HTR-8/SVneo (cell line): ENCODE measurements around the gene EDEM2.
"Not testable (repeated sequence)": the region's sequence is repeated elsewhere in the genome, so short reads cannot be mapped to it uniquely, and the experiment has no call there.

Experiments used
- DNase-seq: peaks from one replicate; pipeline ENCODE4 v3.0.0; 2011; ENCODE audit warnings: low spot score, mixed read lengths; ENCODE audit not compliant: insufficient read length
- FAIRE-seq: peaks from 2 replicates; lab custom pipeline; 2011; peaks lifted over from hg19 to GRCh38; lab: Jason Lieb, UNC

EDEM2 gene

GRCh38 chr20:35171438-35171752 lies 24.3 kb upstream of the EDEM2 start:
- no peak for FAIRE-seq
- DNase-seq: no peak

GRCh38 chr20:35168701-35169409 lies 21.7 kb upstream of the EDEM2 start:
- FAIRE-seq, DNase-seq: not testable (repeated sequence)

GRCh38 chr20:35167787-35168186 lies 20.7 kb upstream of the EDEM2 start:
- FAIRE-seq (no peak), DNase-seq (no peak)

GRCh38 chr20:35166242-35166830 lies 19.2 kb upstream of the EDEM2 start:
- FAIRE-seq (no peak), DNase-seq (no peak)

- DNase-seq (no peak), FAIRE-seq (no peak)
Observed at GRCh38 chr20:35165221-35166185, 18.4 kb upstream of the EDEM2 start.

GRCh38 chr20:35164531-35164930 lies 17.4 kb upstream of the EDEM2 start:
- FAIRE-seq, DNase-seq: not testable (repeated sequence)

GRCh38 chr20:35160341-35160740 lies 13.2 kb upstream of the EDEM2 start:
- not testable (repeated sequence) for FAIRE-seq, DNase-seq

GRCh38 chr20:35156978-35157377 lies 9.8 kb upstream of the EDEM2 start:
- FAIRE-seq (no peak), DNase-seq (no peak)

GRCh38 chr20:35155936-35156335 lies 8.8 kb upstream of the EDEM2 start:
- DNase-seq (no peak), FAIRE-seq (no peak)

- no peak for DNase-seq
- FAIRE-seq: no peak
Observed at GRCh38 chr20:35151736-35152135, 4.6 kb upstream of the EDEM2 start.

- FAIRE-seq (no peak), DNase-seq (no peak)
Observed at GRCh38 chr20:35150846-35151579, 3.9 kb upstream of the EDEM2 start.

- not testable (repeated sequence) for FAIRE-seq, DNase-seq
Observed at GRCh38 chr20:35147575-35148071, 487 bp upstream of the EDEM2 start.

- DNase-seq: no peak
- no peak for FAIRE-seq
Observed at GRCh38 chr20:35146299-35146919, 727 bp downstream of the EDEM2 start.

- DNase-seq: peak; percentile 68
- no peak for FAIRE-seq
Observed at GRCh38 chr20:35145141-35145564, 2.0 kb downstream of the EDEM2 start.

GRCh38 chr20:35144694-35145093 lies 2.4 kb downstream of the EDEM2 start:
- FAIRE-seq (no peak), DNase-seq (no peak)

GRCh38 chr20:35135867-35136586 lies 11.1 kb downstream of the EDEM2 start:
- no peak for FAIRE-seq
- no peak for DNase-seq

- FAIRE-seq: no peak
- no peak for DNase-seq
Observed at GRCh38 chr20:35134880-35135279, 12.3 kb downstream of the EDEM2 start.

GRCh38 chr20:35134472-35134871 lies 12.7 kb downstream of the EDEM2 start:
- DNase-seq: no peak
- FAIRE-seq: no peak

GRCh38 chr20:35133735-35134134 lies 13.4 kb downstream of the EDEM2 start:
- no peak for FAIRE-seq

More at GRCh38 chr20:35133735-35134134, 13.4 kb downstream of the EDEM2 start:
- DNase-seq: no peak
